ENCODE measurements around the gene BATF.

The BATF gene

GRCh38 chr14:75501080-75501479 is 21.2 kb upstream of the BATF start:
- no peak for DNase-seq (ENCODE audit: low read depth)

GRCh38 chr14:75504411-75504810 is 17.9 kb upstream of the BATF start:
- DNase-seq (ENCODE audit: low read depth) = no peak

DNA sequence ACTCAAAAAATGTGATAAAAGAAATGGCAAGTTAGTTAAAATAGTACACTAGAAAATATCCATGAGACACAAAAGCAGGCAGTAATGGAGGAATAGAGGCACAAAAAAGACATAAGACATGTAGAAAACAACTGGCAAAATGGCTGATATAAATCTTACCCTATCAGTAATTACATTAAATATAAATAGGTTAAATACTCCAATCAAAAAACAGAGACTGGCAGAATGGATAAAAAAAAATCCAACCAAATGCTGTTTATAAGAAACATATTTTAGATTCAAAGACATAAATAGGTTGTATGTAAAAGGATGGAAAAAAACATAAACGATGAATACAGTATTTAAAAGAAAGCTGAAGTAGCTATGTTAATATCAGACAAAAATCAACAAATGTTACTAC is 15.3 kb upstream of the BATF start:
- DNase-seq (ENCODE audit: low read depth) = no peak

DNA sequence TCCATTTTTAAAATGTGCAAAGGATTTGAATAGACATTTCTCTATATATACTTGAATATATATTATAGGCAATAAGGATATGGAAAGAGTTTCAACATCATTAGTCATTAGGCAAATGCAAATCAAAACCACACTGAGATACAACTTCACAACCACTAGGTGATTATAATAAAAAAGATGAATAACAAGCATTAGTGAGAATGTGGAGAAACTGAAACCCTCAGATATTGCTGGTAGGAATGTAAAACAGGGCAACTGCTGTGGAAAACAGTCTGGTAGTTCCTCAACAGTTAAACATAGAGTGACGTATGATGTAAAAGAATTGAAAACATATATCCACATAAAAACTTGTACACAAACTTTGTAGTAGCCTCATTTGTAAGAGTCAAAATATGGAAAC is 11.7 kb upstream of the BATF start:
- no peak for DNase-seq (ENCODE audit: low read depth)

DNA sequence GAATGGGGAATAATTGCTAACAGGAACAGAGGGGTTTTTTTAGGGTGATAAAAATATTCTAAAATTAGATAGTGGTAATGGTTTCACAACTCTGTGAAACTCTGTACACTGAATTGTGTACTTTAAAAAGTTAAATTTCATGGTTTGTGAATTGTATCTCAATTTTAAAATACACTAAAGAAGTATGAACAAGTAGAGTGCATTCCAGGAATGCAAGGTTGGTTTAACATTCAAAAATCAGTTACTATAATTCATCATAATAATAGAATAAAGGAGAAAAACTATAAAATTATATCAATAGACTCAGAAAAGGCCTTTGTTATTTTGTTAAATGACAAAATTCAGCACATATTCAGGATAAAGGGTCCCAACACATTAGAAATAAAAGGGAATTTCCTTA is 11.1 kb upstream of the BATF start:
- no peak for DNase-seq (ENCODE audit: low read depth)

DNA sequence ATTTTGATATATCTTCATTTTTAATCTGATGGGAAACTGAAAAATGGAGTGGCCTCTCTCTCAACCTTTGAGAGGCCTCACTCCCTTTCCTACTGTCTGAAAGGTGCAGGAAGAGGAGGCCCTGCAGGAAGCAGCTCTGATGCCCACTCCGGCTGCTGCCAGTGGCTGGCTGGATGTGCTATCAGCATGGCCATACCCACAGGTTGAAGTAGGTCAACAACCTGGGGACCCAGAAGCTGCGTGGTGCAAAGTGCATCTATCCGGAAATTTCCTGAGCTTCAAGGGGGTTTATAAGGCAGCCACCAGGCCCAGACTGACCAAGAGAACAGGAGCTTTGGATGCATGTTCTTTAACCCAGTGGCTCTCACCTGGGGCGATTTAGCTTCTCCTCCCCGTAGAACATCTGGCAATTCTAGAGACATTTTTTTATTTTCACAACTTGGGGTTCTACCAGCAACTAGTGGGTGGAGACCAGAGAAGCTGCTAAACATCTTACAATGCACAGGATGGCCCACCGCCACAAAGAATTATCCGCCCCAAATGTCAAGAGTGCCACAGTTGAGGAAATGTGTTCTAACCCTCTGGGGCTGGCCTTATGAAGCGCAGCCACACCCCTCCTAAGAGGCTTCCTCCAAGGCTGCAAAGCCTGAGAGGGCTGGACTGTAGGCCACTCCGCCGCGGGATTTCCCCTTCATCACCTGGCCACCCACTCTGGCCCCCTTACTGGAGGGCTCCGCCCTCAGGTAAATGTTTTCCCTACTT is 8.2 kb upstream of the BATF start:
- peak; percentile 39 for DNase-seq (ENCODE audit: low read depth)

- DNase-seq (ENCODE audit: low read depth) = peak; percentile 44
Measured at GRCh38 chr14:75514673-75515628, 7.3 kb upstream of the BATF start.

DNA sequence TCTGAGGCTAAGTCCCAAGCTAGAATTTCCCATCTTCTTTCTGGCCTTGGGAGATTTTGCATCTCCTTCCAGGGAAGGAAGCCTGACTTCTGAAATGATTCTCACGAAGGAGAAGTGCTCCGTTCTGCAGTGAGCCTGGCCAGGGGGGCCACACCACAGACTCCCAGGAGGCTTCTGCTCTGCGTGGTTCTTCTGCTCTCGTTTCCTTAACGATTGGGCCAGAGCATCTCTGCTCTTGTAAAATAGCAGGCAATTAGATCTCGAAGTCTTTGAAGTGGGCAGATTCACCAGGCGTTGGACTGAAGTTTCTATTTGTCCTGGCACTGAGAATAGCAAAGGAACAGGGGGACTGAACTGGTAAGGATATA is 6.7 kb upstream of the BATF start:
- no peak for DNase-seq (ENCODE audit: low read depth)

- no peak for DNase-seq (ENCODE audit: low read depth)
Measured at GRCh38 chr14:75518625-75519024, 3.6 kb upstream of the BATF start.

DNA sequence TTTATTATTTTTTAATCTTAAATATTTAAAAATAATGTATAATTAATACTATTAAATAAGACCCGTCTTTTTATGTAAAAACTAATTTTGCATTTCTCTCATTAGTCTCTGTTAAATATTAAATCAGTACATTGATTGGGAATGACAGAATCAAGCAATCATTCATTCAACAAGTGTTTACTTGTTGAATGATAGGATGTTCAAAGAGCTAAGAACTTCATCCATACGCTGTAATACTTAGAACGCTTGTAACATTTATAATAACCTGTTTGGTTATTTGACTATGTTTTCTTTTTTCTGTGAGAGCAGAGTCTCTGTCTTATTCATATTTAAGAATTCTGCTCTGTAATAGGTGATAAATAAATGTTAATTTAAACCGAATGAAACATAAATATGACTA is 2.9 kb upstream of the BATF start:
- DNase-seq (ENCODE audit: low read depth) = no peak

GRCh38 chr14:75519826-75520728 is 2.2 kb upstream of the BATF start:
- DNase-seq (ENCODE audit: low read depth) = no peak

GRCh38 chr14:75520852-75521251 is 1.4 kb upstream of the BATF start:
- no peak for DNase-seq (ENCODE audit: low read depth)

DNA sequence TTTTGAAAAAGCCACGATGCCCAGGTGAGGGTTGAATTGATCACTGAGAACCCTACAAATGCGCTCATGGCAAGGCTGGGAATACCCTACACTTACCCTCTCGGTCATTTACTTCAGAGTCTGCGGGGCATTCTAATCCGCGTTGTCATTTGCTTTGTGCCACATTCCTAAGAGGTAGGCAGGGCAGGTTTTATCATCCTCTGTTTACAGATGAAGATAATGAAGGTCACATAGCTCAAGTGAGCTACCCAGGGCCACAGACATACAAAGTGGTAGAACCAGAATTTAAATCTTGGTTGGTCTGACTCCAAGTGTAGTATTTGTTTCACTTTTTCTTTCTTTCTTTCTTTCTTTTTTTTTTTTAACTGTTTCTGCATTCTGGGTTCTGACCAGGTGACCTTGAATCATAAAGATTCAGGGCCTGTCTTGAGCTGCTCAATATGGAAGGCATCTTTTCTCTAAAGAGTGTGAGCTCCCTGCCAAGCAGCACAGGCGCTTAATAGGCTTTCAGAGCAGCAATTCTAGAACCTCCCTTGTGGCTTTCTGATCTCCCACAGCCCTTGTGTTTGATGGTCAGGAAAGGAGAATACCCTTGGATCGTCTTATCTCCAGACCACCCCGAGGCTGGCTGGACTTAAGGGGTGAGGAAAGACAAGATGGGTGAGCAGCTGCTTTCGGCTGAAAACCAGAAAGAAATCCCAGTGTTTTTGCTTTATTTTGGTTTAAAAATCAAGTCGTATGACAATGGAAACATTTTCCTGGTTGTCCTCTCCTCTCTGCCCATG is 662 bp upstream of the BATF start:
- DNase-seq (ENCODE audit: low read depth) = no peak

DNA sequence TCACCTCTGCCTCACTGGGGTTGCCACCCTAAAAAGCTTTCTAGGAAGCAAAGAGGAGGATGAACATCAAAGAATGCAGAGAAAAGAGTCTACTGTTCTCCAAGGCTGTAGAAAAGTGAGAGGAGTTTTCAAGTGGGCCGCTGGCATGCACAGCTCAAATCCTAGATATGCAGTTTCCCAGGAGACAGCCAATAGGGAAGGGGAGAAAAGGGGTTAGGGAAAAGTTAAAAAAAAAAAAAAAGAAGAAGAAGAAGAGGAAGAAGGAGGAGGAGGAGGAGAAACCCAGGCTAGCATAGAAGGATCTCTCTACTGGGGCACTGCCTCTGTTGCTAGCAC is 682 bp downstream of the BATF start:
- no peak for DNase-seq (ENCODE audit: low read depth)

- DNase-seq (ENCODE audit: low read depth) = no peak
Measured at GRCh38 chr14:75523771-75524171, 1.5 kb downstream of the BATF start.

DNA sequence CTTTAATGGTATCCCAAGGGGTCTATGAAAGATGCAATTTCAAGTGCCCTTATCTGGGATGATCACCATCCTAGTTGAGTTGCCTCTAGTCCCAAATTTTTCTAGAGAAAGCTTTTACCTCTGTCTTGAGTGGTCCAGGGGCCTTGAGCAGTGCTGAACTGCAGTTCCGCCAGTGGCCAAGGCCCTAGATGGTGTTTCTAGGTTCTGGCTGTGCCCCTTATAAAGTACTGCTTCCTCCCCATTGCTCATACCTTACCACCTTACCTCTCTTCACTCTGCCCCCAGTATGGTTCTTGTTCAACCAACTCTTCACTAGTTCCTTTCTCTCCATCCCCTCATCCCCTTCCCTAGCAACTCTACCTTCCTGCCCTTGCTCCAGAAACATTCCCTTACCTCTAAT is 3.7 kb downstream of the BATF start:
- DNase-seq (ENCODE audit: low read depth) = no peak

DNA sequence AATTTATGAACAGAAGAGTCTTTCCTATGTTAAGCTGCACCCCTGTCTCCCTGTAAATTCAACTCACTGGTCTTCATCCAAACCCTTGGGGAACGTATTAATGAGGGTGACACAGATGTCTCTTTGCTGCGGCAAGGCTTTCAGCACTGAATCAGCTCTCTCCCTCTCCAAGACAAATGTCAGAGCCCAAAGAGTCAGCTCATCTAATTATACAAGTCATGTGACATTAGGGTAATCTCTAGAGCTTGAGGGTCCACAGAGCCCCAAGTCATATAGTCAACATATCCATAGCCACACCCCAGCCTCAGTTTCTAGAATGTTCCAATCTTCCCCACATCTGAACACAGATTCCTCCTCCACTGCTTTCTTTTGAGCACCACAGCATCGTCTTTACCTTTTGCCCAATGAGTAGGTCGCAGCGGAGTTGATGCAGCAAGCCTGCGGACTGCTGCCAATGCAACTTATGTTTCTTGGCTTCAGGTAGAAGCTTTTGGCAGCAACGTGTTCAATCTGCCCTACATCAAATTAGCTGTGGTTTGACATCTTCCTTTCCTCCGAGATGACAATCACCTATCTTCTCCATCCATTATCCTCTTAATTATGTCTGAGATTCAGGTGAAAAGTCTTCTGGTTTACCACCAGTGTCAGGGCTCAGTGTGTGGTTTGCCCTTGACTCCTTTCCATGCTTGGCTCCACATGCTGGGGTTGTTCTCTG is 5.3 kb downstream of the BATF start:
- DNase-seq (ENCODE audit: low read depth) = no peak

DNA sequence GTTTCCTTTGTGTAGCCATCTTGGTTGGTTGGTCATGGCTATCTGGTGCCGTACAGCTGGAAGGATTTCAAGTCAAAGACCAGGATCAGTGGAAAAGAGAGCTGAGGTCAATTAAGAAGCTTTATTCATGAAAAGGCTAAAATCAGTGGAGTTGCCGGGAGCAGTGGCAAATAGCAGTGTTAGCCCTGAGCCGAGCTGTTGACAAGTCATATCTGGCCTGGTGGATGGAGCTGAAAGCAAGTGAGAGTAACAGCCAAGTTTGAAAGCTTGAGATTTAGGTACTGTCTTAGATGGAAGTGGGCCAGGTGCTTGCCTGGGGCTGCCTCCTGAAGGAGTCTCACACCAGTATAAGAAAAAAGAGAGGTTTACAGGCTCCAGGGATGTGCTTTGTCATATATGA is 9.0 kb downstream of the BATF start:
- DNase-seq (ENCODE audit: low read depth) = no peak

DNA sequence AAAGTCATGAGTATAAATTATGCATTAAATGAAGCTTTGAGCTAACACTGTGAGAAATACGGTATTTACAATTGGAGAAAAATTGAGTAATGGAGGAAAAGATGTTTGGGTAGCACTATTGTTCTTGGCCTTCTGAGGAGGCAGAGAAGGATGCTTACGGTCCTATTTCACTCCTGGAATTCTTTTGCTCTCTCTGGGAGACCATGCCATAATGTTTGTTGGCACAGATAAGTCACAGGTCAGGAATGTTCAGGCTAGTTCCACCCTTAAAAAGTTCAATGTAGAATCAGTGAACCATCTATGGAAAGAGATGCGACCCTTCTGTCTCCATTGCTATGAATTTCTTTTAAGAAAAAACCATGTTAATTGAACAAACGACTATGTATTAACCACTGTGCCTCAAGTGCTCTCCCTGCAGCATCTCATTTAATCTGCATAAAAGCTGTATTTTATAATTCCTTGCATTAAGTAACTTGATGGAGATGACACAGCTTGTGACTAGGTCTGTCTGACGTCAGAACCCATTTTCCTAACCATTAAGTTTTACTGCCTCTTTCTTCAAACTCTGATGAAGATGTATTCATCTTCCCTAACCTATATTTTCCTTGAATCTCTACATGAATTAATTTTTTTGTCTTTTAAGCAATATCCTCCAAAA is 9.5 kb downstream of the BATF start:
- DNase-seq (ENCODE audit: low read depth) = no peak

GRCh38 chr14:75533791-75534555 is 11.7 kb downstream of the BATF start:
- DNase-seq (ENCODE audit: low read depth) = no peak
